Smooth muscle cell (in vitro differentiated cells): Measurements from ENCODE around the gene TTC9B. TPM values are rescaled to one million over a fixed set of nuclear protein-coding genes. Genes with fewer than 3 reads are reported as not detected.

Source experiments
- DNase-seq: peaks from one replicate; lab custom pipeline; 2025; ENCODE audit not compliant: unreplicated experiment; lab: John Stamatoyannopoulos, UW
- H2AFZ ChIP-seq: fragments of 200-600 bp; sonication (generic); 2 replicates; pipeline ENCODE4 v1.6.0; 2016; ENCODE audit warnings: antibody characterized with exemption, low read depth, mild to moderate bottlenecking
- H3F3A ChIP-seq: fragments of 200-600 bp; sonication (generic); 2 replicates; pipeline ENCODE4 v1.6.0; 2017; ENCODE audit warnings: antibody characterized with exemption, low read depth
- H3K27ac ChIP-seq: fragments of 200-600 bp; sonication (generic); 2 replicates; pipeline ENCODE4 v1.5.1; 2016; ENCODE audit warnings: low read depth, mild to moderate bottlenecking
- H3K27me3 ChIP-seq: fragments of 200-600 bp; sonication (generic); 2 replicates; pipeline ENCODE4 v1.6.1; 2016; ENCODE audit warnings: low read depth, mild to moderate bottlenecking
- H3K36me3 ChIP-seq: fragments of 200-600 bp; sonication (generic); 2 replicates; pipeline ENCODE4 v1.5.1; 2016; ENCODE audit warnings: low read depth
- H3K4me1 ChIP-seq: fragments of 200-600 bp; sonication (generic); 2 replicates; pipeline ENCODE4 v1.5.1; 2016; ENCODE audit warnings: low read depth
- H3K4me2 ChIP-seq: fragments of 200-600 bp; sonication (generic); 2 replicates; pipeline ENCODE4 v1.6.0; 2016; ENCODE audit warnings: mild to moderate bottlenecking
- H3K4me3 ChIP-seq: fragments of 200-600 bp; sonication (generic); 2 replicates; pipeline ENCODE4 v1.5.1; 2016; ENCODE audit warnings: mild to moderate bottlenecking
- H3K79me2 ChIP-seq: fragments of 200-600 bp; sonication (generic); 2 replicates; pipeline ENCODE4 v1.6.0; 2016; ENCODE audit warnings: low read depth, mild to moderate bottlenecking
- H3K9ac ChIP-seq: fragments of 200-600 bp; sonication (generic); 2 replicates; pipeline ENCODE4 v1.6.0; 2016; ENCODE audit warnings: low read depth
- H3K9me3 ChIP-seq: fragments of 200-600 bp; sonication (generic); replicated peaks from 2 replicates; pipeline ENCODE4 v1.5.1; 2016; ENCODE audit warnings: low read depth
- H4K20me1 ChIP-seq: fragments of 200-600 bp; sonication (generic); 2 replicates; pipeline ENCODE4 v1.6.0; 2016; ENCODE audit warnings: low read depth
- CTCF ChIP-seq: fragments of 200-600 bp; sonication (generic); IDR thresholded peaks from 2 replicates; pipeline ENCODE4 v1.5.1; 2017; ENCODE audit warnings: borderline replicate concordance, mild to moderate bottlenecking, antibody characterized with exemption; ENCODE audit not compliant: insufficient read depth, poor library complexity, severe bottlenecking
- WGBS: methylation state at CpG from one replicate; pipeline ENCODE4 v1.1.7; 2016; ENCODE audit warnings: low lambda C conversion rate; 5-methylcytosine and 5-hydroxymethylcytosine counted together
- polyA plus RNA-seq: library from polyadenylated mRNA; unstranded; fragments of >200 nt; fragmentation: Nextera tagmentation; extraction: Ambion mirVana; gene quantifications from 2 replicates; pipeline ENCODE4 v1.2.1, GENCODE V29; 2016
- total RNA-seq: library from RNA; depleted of rRNA; stranded (reverse); fragments of >200 nt; gene quantifications from 2 replicates; pipeline ENCODE4 v1.2.3, GENCODE V29; 2014

Gene TTC9B
- total and polyA plus RNA-seq, 2 experiments from 2014 or later, result not detected

GRCh38 chr19:40231057-40231456 is 12.9 kb upstream of the TTC9B start:
- no peaks in the 10 kb centered on the region for H3K36me3 ChIP-seq
- 91% methylated on average over 6 of the region's 6 CpGs for WGBS
- H3K27ac ChIP-seq, result no peak overlapping the region
- no peaks in the 10 kb centered on the region for H3F3A ChIP-seq
- TF ChIP-seq CTCF, result no peak
- H3K9ac ChIP-seq, result no peak overlapping the region
- H3K27me3 ChIP-seq, result peaks cover 10% of the 10 kb centered on the region
- H3K4me1 ChIP-seq, result peaks cover 10% of the 10 kb centered on the region
- DNase-seq, result no peak
- no peaks in the 10 kb centered on the region for H3K9me3 ChIP-seq
- no peak overlapping the region for H2AFZ ChIP-seq
- no peaks in the 10 kb centered on the region for H3K79me2 ChIP-seq
- no peak overlapping the region for H3K4me2 ChIP-seq
- H3K4me3 ChIP-seq, result no peak overlapping the region
- H4K20me1 ChIP-seq, result no peaks in the 10 kb centered on the region

- Histone ChIP-seq H3K36me3 (no peaks in the 10 kb centered on the region), H3K4me2 (no peak overlapping the region), H3K4me3 (no peak overlapping the region), H3F3A (no peaks in the 10 kb centered on the region), H3K27ac (no peak overlapping the region), H3K9ac (no peak overlapping the region), H3K79me2 (no peaks in the 10 kb centered on the region), H4K20me1 (no peaks in the 10 kb centered on the region), H3K4me1 (peaks cover 10% of the 10 kb centered on the region), H2AFZ (no peak overlapping the region), H3K27me3 (peaks cover 20% of the 10 kb centered on the region), H3K9me3 (no peaks in the 10 kb centered on the region)
- no peak for DNase-seq
- 90% methylated on average over 4 of the region's 4 CpGs for WGBS
- no peak for TF ChIP-seq CTCF
These were observed 11.8 kb upstream of the TTC9B start for GRCh38 chr19:40229926-40230417.

- 46% methylated on average over 3 of the region's 3 CpGs for WGBS
- Histone ChIP-seq H3K9me3 (no peaks in the 10 kb centered on the region), H2AFZ (no peak overlapping the region), H3K4me3 (no peak overlapping the region), H3K4me1 (peaks cover 10% of the 10 kb centered on the region), H3K9ac (no peak overlapping the region), H4K20me1 (no peaks in the 10 kb centered on the region), H3K36me3 (no peaks in the 10 kb centered on the region), H3F3A (no peaks in the 10 kb centered on the region), H3K27me3 (peaks cover 20% of the 10 kb centered on the region), H3K27ac (peak overlapping the region; percentile 2), H3K4me2 (peak overlapping the region; percentile 1), H3K79me2 (no peaks in the 10 kb centered on the region)
- TF ChIP-seq CTCF, result no peak
- no peak for DNase-seq
These were observed 11.3 kb upstream of the TTC9B start for GRCh38 chr19:40229484-40229883.

- 97% methylated on average over 5 of the region's 5 CpGs for WGBS
- no peaks in the 10 kb centered on the region for H3F3A ChIP-seq
- no peaks in the 10 kb centered on the region for H3K79me2 ChIP-seq
- no peak overlapping the region for H2AFZ ChIP-seq
- no peak overlapping the region for H3K4me3 ChIP-seq
- H3K4me2 ChIP-seq, result peak overlapping the region; percentile 1
- no peak for DNase-seq
- TF ChIP-seq CTCF, result no peak
- no peaks in the 10 kb centered on the region for H3K9me3 ChIP-seq
- peaks cover 10% of the 10 kb centered on the region for H3K4me1 ChIP-seq
- no peaks in the 10 kb centered on the region for H3K36me3 ChIP-seq
- H3K27me3 ChIP-seq, result peaks cover 24% of the 10 kb centered on the region
- no peaks in the 10 kb centered on the region for H4K20me1 ChIP-seq
- peak overlapping the region; percentile 2 for H3K27ac ChIP-seq
- H3K9ac ChIP-seq, result no peak overlapping the region
These were observed 10.7 kb upstream of the TTC9B start for GRCh38 chr19:40228863-40229262.
